Measurements from ENCODE around the gene MEN1. TPM values are rescaled to one million over a fixed set of nuclear protein-coding genes. Genes with fewer than 3 reads are reported as not detected.
A peak's percentile ranks its signal among the peaks of the same experiment; 100 is the strongest.

The MEN1 gene
- total RNA-seq, 2 experiments from 2014 or later: 25.8 to 29.0 TPM

GRCh38 chr11:64772303-64773018, 37.9 kb downstream of the MEN1 start:
- no peaks in the 10 kb centered on the region for H3K27me3 Mint-ChIP-seq
- CTCF ChIA-PET: interaction anchor here (0.6 to 3.4 kb wide), 5 partner anchors 9 to 84 kb away, joined by 3 to 23 read pairs (median 6); partner anchors contain the start of gene RASGRP2
- H3K27ac Mint-ChIP-seq: peak overlapping the region; percentile 85
- DNase-seq: no peak
- no peak for ATAC-seq
- H3K4me1 Mint-ChIP-seq (ENCODE audit: low read depth): peaks cover 90% of the 10 kb centered on the region
- H3K4me3 Mint-ChIP-seq: peak overlapping the region; percentile 46
- peaks cover 96% of the 10 kb centered on the region for H3K36me3 Mint-ChIP-seq (ENCODE audit: low read depth)
- TF ChIP-seq CTCF (IDR thresholded peaks at IDR 0.05): no peak
- POLR2A ChIA-PET: interaction anchor here (1.0 to 24.1 kb wide), 5 partner anchors 10 to 36 kb away, joined by 3 to 331 read pairs (median 3); partner anchors contain the start of genes PYGM and RASGRP2
- intact Hi-C loops (cut with micrococcal nuclease): no loop called here
- H3K9me3 Mint-ChIP-seq: no peaks in the 10 kb centered on the region

- no peaks in the 10 kb centered on the region for H3K9me3 Mint-ChIP-seq
- ChIA-PET CTCF (interaction anchor here (1.2 to 3.4 kb wide), 6 partner anchors 8 to 83 kb away, joined by 3 to 23 read pairs (median 6); partner anchors contain the start of gene RASGRP2), POLR2A (interaction anchor here (1.0 to 24.1 kb wide), 3 partner anchors 9 to 36 kb away, joined by 3 to 331 read pairs (median 308); partner anchors contain the start of genes PYGM and RASGRP2)
- intact Hi-C loops (cut with micrococcal nuclease): no loop called here
- peaks cover 96% of the 10 kb centered on the region for H3K36me3 Mint-ChIP-seq (ENCODE audit: low read depth)
- H3K4me1 Mint-ChIP-seq (ENCODE audit: low read depth): peaks cover 94% of the 10 kb centered on the region
- peak overlapping the region; percentile 85 for H3K27ac Mint-ChIP-seq
- peak overlapping the region; percentile 46 for H3K4me3 Mint-ChIP-seq
- no peak for ATAC-seq
- no peak for TF ChIP-seq CTCF (IDR thresholded peaks at IDR 0.05)
- no peak for DNase-seq
- no peaks in the 10 kb centered on the region for H3K27me3 Mint-ChIP-seq
These were observed 38.5 kb downstream of the MEN1 start for GRCh38 chr11:64771861-64772260.

- peak overlapping the region; percentile 31 for H3K27ac Mint-ChIP-seq
- no peaks in the 10 kb centered on the region for H3K27me3 Mint-ChIP-seq
- H3K9me3 Mint-ChIP-seq: no peaks in the 10 kb centered on the region
- DNase-seq (no peak), ATAC-seq (no peak)
- ChIA-PET POLR2A (interaction anchor here (0.6 to 24.1 kb wide), 5 partner anchors 8 to 1491 kb away, joined by 3 to 331 read pairs (median 9); partner anchors contain the start of genes PYGM, RASGRP2 and SF1), CTCF (interaction anchor here (1.4 to 3.4 kb wide), 4 partner anchors 9 to 81 kb away, joined by 5 to 23 read pairs (median 6); partner anchors contain the start of gene RASGRP2)
- no peak for TF ChIP-seq CTCF (IDR thresholded peaks at IDR 0.05)
- intact Hi-C loops (cut with micrococcal nuclease): no loop called here
- H3K4me3 Mint-ChIP-seq: no peak overlapping the region
- H3K36me3 Mint-ChIP-seq (ENCODE audit: low read depth): peaks cover 90% of the 10 kb centered on the region
- H3K4me1 Mint-ChIP-seq (ENCODE audit: low read depth): peaks cover 89% of the 10 kb centered on the region
These were observed 40.2 kb downstream of the MEN1 start for GRCh38 chr11:64770120-64770519.

GRCh38 chr11:64769283-64769682, 41.1 kb downstream of the MEN1 start:
- POLR2A ChIA-PET: interaction anchor here (1.3 to 24.1 kb wide), 4 partner anchors 7 to 25 kb away, joined by 3 to 331 read pairs (median 158); partner anchors contain the start of genes PYGM, RASGRP2 and SF1
- H3K36me3 Mint-ChIP-seq (ENCODE audit: low read depth): peaks cover 90% of the 10 kb centered on the region
- DNase-seq: no peak
- no peaks in the 10 kb centered on the region for H3K9me3 Mint-ChIP-seq
- H3K27me3 Mint-ChIP-seq: no peaks in the 10 kb centered on the region
- ATAC-seq: no peak
- no peak overlapping the region for H3K4me3 Mint-ChIP-seq
- H3K27ac Mint-ChIP-seq: peak overlapping the region; percentile 86
- no peak for TF ChIP-seq CTCF (IDR thresholded peaks at IDR 0.05)
- H3K4me1 Mint-ChIP-seq (ENCODE audit: low read depth): peaks cover 89% of the 10 kb centered on the region
- CTCF ChIA-PET: interaction anchor here (2.0 to 2.6 kb wide), 2 partner anchors 25 to 81 kb away, joined by 5 to 18 read pairs; partner anchors contain the start of gene RASGRP2
- intact Hi-C loops (cut with micrococcal nuclease): no loop called here

Measured in activated CD8-positive, alpha-beta T cell treated with anti-CD3 and anti-CD28 coated beads for 36 hours (primary cell).